H1 (cell line): ENCODE results near the gene ESRP2. TPM values are rescaled to one million over a fixed set of nuclear protein-coding genes. Genes with fewer than 3 reads are reported as not detected.

Experiments used
- BRCA1 ChIP-seq: IDR thresholded peaks from 2 replicates; pipeline ENCODE4 v1.6.1; 2012; ENCODE audit warnings: low read depth, low read length, improper control_type of control experiment
- GABPA ChIP-seq: IDR thresholded peaks from 2 replicates; pipeline ENCODE4 v1.6.1; 2011; ENCODE audit warnings: mild to moderate bottlenecking, low read length, moderate library complexity, borderline replicate concordance; ENCODE audit not compliant: insufficient read depth
- KDM5A ChIP-seq: fragments of 200-600 bp; IDR thresholded peaks from 2 replicates; pipeline ENCODE4 v1.7.1; 2012; ENCODE audit warnings: mild to moderate bottlenecking, low read length, inconsistent platforms, mixed read lengths
- polyA plus RNA-seq, 7 experiments: library from polyadenylated mRNA; depleted of rRNA in 3 of 7; stranded (reverse) in 5 of 7; unstranded in 2 of 7; fragments of >200 nt in 5 of 7; fragments of 200-250 nt in 2 of 7; gene quantifications; 1 replicate in 5 of 7; 2 replicates in 1 of 7; 4 replicates in 1 of 7; pipeline versions ENCODE4 v1.2.1 to v1.2.3, GENCODE V29; 2011 to 2013; ENCODE audit warnings: missing spikeins in 2 of 7, mixed read lengths in 2 of 7
- total RNA-seq: library from RNA; stranded (reverse); fragmentation: NEBNext Ultra II Directional; extraction: Animal tissue kit (Norgen Biotek cat#: 25700); gene quantifications from 2 replicates; pipeline ENCODE4 v1.2.1, GENCODE V29; 2021
- TF ChIP-seq, protein P1 (sequence below): IDR thresholded peaks from 2 replicates; pipeline ENCODE4 v1.6.1; 2012; ENCODE audit warnings: low read length, inconsistent platforms
- TF ChIP-seq, protein P2 (sequence below), 3 experiments: IDR thresholded peaks; 1 replicate in 2 of 3; 2 replicates in 1 of 3; pipeline versions ENCODE4 v1.5.1 to v1.6.1; 2011; ENCODE audit warnings: low read length in 3 of 3, mild to moderate bottlenecking in 3 of 3, inconsistent platforms in 2 of 3, low read depth in 1 of 3, moderate library complexity in 1 of 3; ENCODE audit not compliant: insufficient read depth in 1 of 3; ENCODE audit errors: control extremely low read depth in 1 of 3

Gene ESRP2
- total and polyA plus RNA-seq, 2 of the 8 experiments (the other 6 are each of a cell fraction or from before 2014, with no cell fraction given), result 35.1 to 45.8 TPM

DNA sequence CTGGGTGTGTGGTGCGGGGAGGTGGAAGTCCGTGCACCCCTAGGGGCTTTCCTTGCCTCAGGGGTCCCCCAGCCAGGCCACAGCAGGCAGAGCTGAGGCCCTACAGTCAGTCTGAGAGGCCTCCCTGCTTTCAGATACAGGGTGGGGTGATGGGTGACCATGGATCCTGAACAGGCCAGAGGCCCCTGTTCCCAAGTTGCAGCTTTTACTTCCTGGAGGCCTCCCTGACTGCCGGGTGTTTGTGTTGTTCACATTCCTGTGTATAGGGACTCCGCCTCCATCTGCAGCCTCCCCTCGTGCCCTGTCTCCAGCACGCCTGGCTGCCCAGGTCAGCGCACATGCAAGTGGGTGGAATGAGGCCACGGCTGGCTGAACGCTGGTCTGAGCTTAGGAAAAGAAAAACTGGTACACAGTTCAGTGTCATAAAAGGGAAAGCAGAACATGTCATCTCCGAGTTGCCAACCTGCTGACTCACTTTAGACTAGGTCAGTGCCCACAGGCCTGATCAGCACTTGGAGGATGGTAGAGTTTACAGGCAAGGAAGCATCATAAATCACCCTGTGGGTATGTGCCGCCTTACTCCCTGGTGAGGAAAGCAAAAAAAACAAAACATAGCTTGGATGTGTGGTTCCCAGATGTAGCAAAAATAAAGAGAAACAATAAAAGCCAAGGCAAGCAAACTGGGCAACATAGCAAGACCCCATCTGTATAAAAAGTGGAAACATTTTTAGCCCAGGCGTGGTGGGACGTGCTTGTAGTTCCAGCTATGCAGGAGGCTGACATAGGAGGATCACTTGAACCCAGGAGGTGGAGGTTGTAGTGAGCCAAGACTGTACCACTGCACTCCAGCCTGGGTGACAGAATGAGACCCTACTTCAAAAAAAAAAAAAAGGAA is 22.2 kb upstream of the ESRP2 start (continued):
- TF ChIP-seq, protein P1, sequence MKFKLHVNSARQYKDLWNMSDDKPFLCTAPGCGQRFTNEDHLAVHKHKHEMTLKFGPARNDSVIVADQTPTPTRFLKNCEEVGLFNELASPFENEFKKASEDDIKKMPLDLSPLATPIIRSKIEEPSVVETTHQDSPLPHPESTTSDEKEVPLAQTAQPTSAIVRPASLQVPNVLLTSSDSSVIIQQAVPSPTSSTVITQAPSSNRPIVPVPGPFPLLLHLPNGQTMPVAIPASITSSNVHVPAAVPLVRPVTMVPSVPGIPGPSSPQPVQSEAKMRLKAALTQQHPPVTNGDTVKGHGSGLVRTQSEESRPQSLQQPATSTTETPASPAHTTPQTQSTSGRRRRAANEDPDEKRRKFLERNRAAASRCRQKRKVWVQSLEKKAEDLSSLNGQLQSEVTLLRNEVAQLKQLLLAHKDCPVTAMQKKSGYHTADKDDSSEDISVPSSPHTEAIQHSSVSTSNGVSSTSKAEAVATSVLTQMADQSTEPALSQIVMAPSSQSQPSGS, result no peak
- TF ChIP-seq, protein P2, sequence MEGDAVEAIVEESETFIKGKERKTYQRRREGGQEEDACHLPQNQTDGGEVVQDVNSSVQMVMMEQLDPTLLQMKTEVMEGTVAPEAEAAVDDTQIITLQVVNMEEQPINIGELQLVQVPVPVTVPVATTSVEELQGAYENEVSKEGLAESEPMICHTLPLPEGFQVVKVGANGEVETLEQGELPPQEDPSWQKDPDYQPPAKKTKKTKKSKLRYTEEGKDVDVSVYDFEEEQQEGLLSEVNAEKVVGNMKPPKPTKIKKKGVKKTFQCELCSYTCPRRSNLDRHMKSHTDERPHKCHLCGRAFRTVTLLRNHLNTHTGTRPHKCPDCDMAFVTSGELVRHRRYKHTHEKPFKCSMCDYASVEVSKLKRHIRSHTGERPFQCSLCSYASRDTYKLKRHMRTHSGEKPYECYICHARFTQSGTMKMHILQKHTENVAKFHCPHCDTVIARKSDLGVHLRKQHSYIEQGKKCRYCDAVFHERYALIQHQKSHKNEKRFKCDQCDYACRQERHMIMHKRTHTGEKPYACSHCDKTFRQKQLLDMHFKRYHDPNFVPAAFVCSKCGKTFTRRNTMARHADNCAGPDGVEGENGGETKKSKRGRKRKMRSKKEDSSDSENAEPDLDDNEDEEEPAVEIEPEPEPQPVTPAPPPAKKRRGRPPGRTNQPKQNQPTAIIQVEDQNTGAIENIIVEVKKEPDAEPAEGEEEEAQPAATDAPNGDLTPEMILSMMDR (IDR thresholded peaks at IDR 0.05; ENCODE audit: control extremely low read depth in 1 of 3, insufficient read depth in 1 of 3, low read depth in 1 of 3, low read length in 3 of 3), result no peak
- TF ChIP-seq GABPA (no peak), KDM5A (no peak), BRCA1 (no peak)
- TF ChIP-seq, all 59 proteins: peak for 0
